Hepatocyte (in vitro differentiated cells): Measurements from ENCODE around the gene LASP1NB.

Experiments used
- DNase-seq: peaks from one replicate; pipeline ENCODE4 v3.0.0-alpha.2; 2016; ENCODE audit warnings: low spot score
- H2AFZ ChIP-seq: fragments of 200-600 bp; sonication (generic); 2 replicates; pipeline ENCODE4 v1.6.0; 2016; ENCODE audit warnings: antibody characterized with exemption, mild to moderate bottlenecking
- H3K27ac ChIP-seq: fragments of 200-600 bp; sonication (generic); 2 replicates; pipeline ENCODE4 v1.5.1; 2016; ENCODE audit warnings: mild to moderate bottlenecking
- H3K27me3 ChIP-seq: fragments of 200-600 bp; sonication (generic); 2 replicates; pipeline ENCODE4 v1.6.1; 2016
- H3K36me3 ChIP-seq: fragments of 200-600 bp; sonication (generic); replicated peaks from 2 replicates; pipeline ENCODE4 v1.5.1; 2016; ENCODE audit warnings: low read depth; ENCODE audit not compliant: insufficient read depth
- H3K4me1 ChIP-seq: fragments of 200-600 bp; sonication (generic); 2 replicates; pipeline ENCODE4 v1.5.1; 2016; ENCODE audit warnings: mild to moderate bottlenecking, moderate library complexity; ENCODE audit not compliant: insufficient read depth
- H3K4me2 ChIP-seq: fragments of 200-600 bp; sonication (generic); 2 replicates; pipeline ENCODE4 v1.6.0; 2016
- H3K4me3 ChIP-seq: fragments of 200-600 bp; sonication (generic); 2 replicates; pipeline ENCODE4 v1.5.1; 2016; ENCODE audit warnings: mild to moderate bottlenecking
- H3K79me2 ChIP-seq: fragments of 200-600 bp; sonication (generic); 2 replicates; pipeline ENCODE4 v1.6.0; 2017; ENCODE audit warnings: mild to moderate bottlenecking
- H3K9me2 ChIP-seq: fragments of 200-600 bp; sonication (generic); replicated peaks from 2 replicates; pipeline ENCODE4 v1.6.0; 2017; ENCODE audit warnings: mild to moderate bottlenecking; ENCODE audit not compliant: insufficient read depth
- H3K9me3 ChIP-seq: fragments of 200-600 bp; sonication (generic); 2 replicates; pipeline ENCODE4 v1.5.1; 2016; ENCODE audit warnings: low read depth, mild to moderate bottlenecking
- H4K20me1 ChIP-seq: fragments of 200-600 bp; sonication (generic); 2 replicates; pipeline ENCODE4 v1.6.0; 2016; ENCODE audit warnings: mild to moderate bottlenecking; ENCODE audit not compliant: insufficient read depth, poor library complexity, severe bottlenecking
- CTCF ChIP-seq: fragments of 200-600 bp; sonication (generic); IDR thresholded peaks from 2 replicates; pipeline ENCODE4 v1.5.1; 2016; ENCODE audit warnings: antibody characterized with exemption, mild to moderate bottlenecking; ENCODE audit not compliant: poor library complexity
- EZH2 ChIP-seq: fragments of 200-600 bp; sonication (generic); IDR thresholded peaks from 2 replicates; pipeline ENCODE4 v1.6.1; 2016; ENCODE audit warnings: antibody characterized with exemption, mild to moderate bottlenecking, borderline replicate concordance
- EZH2phosphoT487 ChIP-seq: fragments of 200-600 bp; sonication (generic); IDR thresholded peaks from one replicate; pipeline ENCODE4 v1.6.1; 2018; ENCODE audit warnings: antibody characterized with exemption, mild to moderate bottlenecking, low read depth, moderate library complexity; ENCODE audit not compliant: unreplicated experiment, severe bottlenecking
- whole genome bisulfite sequencing: methylation state at CpG from one replicate; pipeline ENCODE4 v1.1.6; 2016; ENCODE audit warnings: low lambda C conversion rate; ENCODE audit errors: missing lambda C conversion rate; 5-methylcytosine and 5-hydroxymethylcytosine counted together

LASP1NB gene

GRCh38 chr17:38959508-38959907, 34.1 kb downstream of the LASP1NB start:
- TF ChIP-seq EZH2phosphoT487 (no peak), EZH2 (no peak), CTCF (no peak)
- Histone ChIP-seq H3K4me3 (no peak overlapping the region), H4K20me1 (no peaks in the 10 kb centered on the region), H3K36me3 (no peaks in the 10 kb centered on the region), H3K9me2 (no peaks in the 10 kb centered on the region), H3K27ac (no peak overlapping the region), H3K27me3 (no peaks in the 10 kb centered on the region), H3K4me1 (no peaks in the 10 kb centered on the region), H3K9me3 (no peaks in the 10 kb centered on the region), H3K4me2 (no peak overlapping the region), H2AFZ (no peak overlapping the region), H3K79me2 (no peaks in the 10 kb centered on the region)
- DNase-seq: no peak
- WGBS: 90% methylated on average over 3 of the region's 3 CpGs

DNA sequence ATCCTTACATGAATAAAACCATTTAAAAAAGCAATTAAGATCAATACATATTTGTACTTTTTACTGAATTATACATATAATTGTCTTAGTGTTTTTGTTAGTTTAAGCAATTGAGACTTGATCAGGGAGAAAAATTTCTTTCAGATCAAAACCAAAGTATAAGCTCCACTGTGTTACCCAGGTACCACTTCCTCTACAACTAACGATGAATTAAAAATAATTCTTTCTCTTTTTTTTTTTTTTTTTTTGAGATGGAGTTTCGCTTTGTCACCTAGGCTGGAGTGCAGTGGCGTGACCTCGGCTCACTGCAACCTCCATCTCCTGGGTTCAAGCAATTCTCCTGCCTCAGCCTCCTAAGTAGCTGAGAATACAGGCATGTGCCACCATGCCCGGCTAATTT, 35.0 kb downstream of the LASP1NB start:
- Histone ChIP-seq H2AFZ (no peak overlapping the region), H3K9me3 (no peaks in the 10 kb centered on the region), H3K9me2 (no peaks in the 10 kb centered on the region), H3K27ac (no peak overlapping the region), H3K27me3 (no peaks in the 10 kb centered on the region), H4K20me1 (no peaks in the 10 kb centered on the region), H3K4me1 (no peaks in the 10 kb centered on the region), H3K4me3 (no peak overlapping the region), H3K79me2 (no peaks in the 10 kb centered on the region), H3K4me2 (no peak overlapping the region), H3K36me3 (no peaks in the 10 kb centered on the region)
- TF ChIP-seq CTCF: no peak
- no peak for TF ChIP-seq EZH2
- no peak for TF ChIP-seq EZH2phosphoT487
- 94% methylated on average over 5 of the region's 5 CpGs for WGBS
- DNase-seq: no peak

GRCh38 chr17:38961413-38961812, 36.0 kb downstream of the LASP1NB start:
- H3K79me2 ChIP-seq: no peaks in the 10 kb centered on the region
- H3K4me2 ChIP-seq: no peak overlapping the region
- H3K27me3 ChIP-seq: no peaks in the 10 kb centered on the region
- H2AFZ ChIP-seq: no peak overlapping the region
- no peaks in the 10 kb centered on the region for H3K36me3 ChIP-seq
- H3K9me3 ChIP-seq: no peaks in the 10 kb centered on the region
- H3K4me3 ChIP-seq: no peak overlapping the region
- no peaks in the 10 kb centered on the region for H3K4me1 ChIP-seq
- DNase-seq: no peak
- WGBS: 46% methylated on average over 4 of the region's 4 CpGs
- TF ChIP-seq CTCF: no peak
- TF ChIP-seq EZH2: no peak
- TF ChIP-seq EZH2phosphoT487: no peak
- no peaks in the 10 kb centered on the region for H4K20me1 ChIP-seq
- no peak overlapping the region for H3K27ac ChIP-seq
- H3K9me2 ChIP-seq: no peaks in the 10 kb centered on the region

- Histone ChIP-seq H3K9me2 (no peaks in the 10 kb centered on the region), H3K36me3 (no peaks in the 10 kb centered on the region), H3K4me1 (no peaks in the 10 kb centered on the region), H3K27me3 (no peaks in the 10 kb centered on the region), H4K20me1 (no peaks in the 10 kb centered on the region), H3K9me3 (no peaks in the 10 kb centered on the region), H2AFZ (peak within 1 kb of the TSS; percentile 96), H3K27ac (peak within 1 kb of the TSS; percentile 54), H3K79me2 (no peaks in the 10 kb centered on the region), H3K4me2 (peak within 1 kb of the TSS; percentile 79), H3K4me3 (no peak within 1 kb of the TSS)
- 28% methylated on average over 21 of the region's 21 CpGs for WGBS
- TF ChIP-seq CTCF: no peak
- TF ChIP-seq EZH2: no peak
- no peak for TF ChIP-seq EZH2phosphoT487
- DNase-seq: peak; percentile 93
Observed at GRCh38 chr17:38967290-38967738, 41.9 kb downstream of the LASP1NB start, which contains the start of gene FBXO47. TSS of gene FBXO47 (minus strand) at chr17:38967403. CDS start at chr17:38963025, 4,378 bp downstream.
